Stomach (tissue), 9 donors: ENCODE results near the gene AKIP1. TPM values are rescaled to one million over a fixed set of nuclear protein-coding genes. Genes with fewer than 3 reads are reported as not detected.

ENCODE experiments used
- DNase-seq, 2 donors: peaks; one replicate each; pipeline versions ENCODE4 v3.0.0 to v3.0.0-alpha.2; 2013 to 2019
- H3K27ac ChIP-seq, 5 donors: fragments of 200-600 bp in 4 of 5; sonication (generic) in 4 of 5; one replicate each; pipeline ENCODE4 v1.5.1; 2013 to 2019; ENCODE audit warnings: mild to moderate bottlenecking in 1 of 5, moderate library complexity in 1 of 5
- H3K27me3 ChIP-seq, 3 donors: fragments of 200-600 bp; sonication (generic); one replicate each; pipeline ENCODE4 v1.5.1; 2017 to 2019; ENCODE audit warnings: mixed run types in 1 of 3
- H3K36me3 ChIP-seq, 4 donors: fragments of 200-600 bp; sonication (generic); 1 replicate in 3 of 4; 2 replicates in 1 of 4; pipeline ENCODE4 v1.5.1; 2016 to 2019
- H3K4me1 ChIP-seq, 4 donors: fragments of 200-600 bp; sonication (generic); one replicate each; pipeline ENCODE4 v1.5.1; 2016 to 2019
- H3K4me3 ChIP-seq, 4 donors: fragments of 200-600 bp; sonication (generic) in 3 of 4; one replicate each; pipeline ENCODE4 v1.5.1; 2016 to 2019; ENCODE audit warnings: mild to moderate bottlenecking in 1 of 4
- H3K9me3 ChIP-seq, 4 donors: fragments of 200-600 bp; sonication (generic); one replicate each; pipeline ENCODE4 v1.5.1; 2016 to 2019
- EP300 ChIP-seq: sonication (generic); formaldehyde crosslinking; IDR thresholded peaks from one replicate; pipeline ENCODE4 v1.6.1; 2017; ENCODE audit warnings: antibody characterized with exemption
- POLR2A ChIP-seq, 4 donors: fragments of 450-650 bp; IDR thresholded peaks; one replicate each; pipeline ENCODE4 v1.6.1; 2016; ENCODE audit warnings: antibody characterized with exemption in 4 of 4, control low read depth in 2 of 4, mild to moderate bottlenecking in 1 of 4, moderate library complexity in 1 of 4
- POLR2AphosphoS5 ChIP-seq, 3 donors: sonication (generic); formaldehyde crosslinking; IDR thresholded peaks; one replicate each; pipeline ENCODE4 v1.6.1; 2016; ENCODE audit warnings: antibody characterized with exemption in 3 of 3
- WGBS, 5 donors: extraction: QIAGEN DNeasy Blood & Tissue Kit in 3 of 5; methylation state at CpG; one replicate each; pipeline versions ENCODE4 v1.1.5 to v1.1.7; 2013 to 2018; 5-methylcytosine and 5-hydroxymethylcytosine counted together
- intact Hi-C: fragments of 100-400 bp; cut with DNase I; formaldehyde crosslinking; loops from one replicate; pipeline ENCODE4 v1.15.1; 2023; ENCODE audit warnings: low total_unique reads
- polyA plus RNA-seq, 3 donors: library from polyadenylated mRNA; stranded (reverse); fragments of 200-250 nt; gene quantifications; one replicate each; pipeline ENCODE4 v1.2.3, GENCODE V29; 2013
- total RNA-seq, 5 donors: library from RNA; depleted of rRNA; stranded (reverse); fragments of >200 nt; gene quantifications; one replicate each; pipeline versions ENCODE4 v1.1.0 to v1.2.3, GENCODE V29; 2014 to 2016
- TF ChIP-seq, protein P1 (sequence below), 7 experiments: fragments of 450-650 bp in 4 of 7; fragments of 200-600 bp in 3 of 7; sonication (generic) in 3 of 7; IDR thresholded peaks; one replicate each; pipeline ENCODE4 v1.5.1; 2016 to 2019; ENCODE audit warnings: antibody characterized with exemption in 7 of 7, control low read depth in 2 of 7, mild to moderate bottlenecking in 1 of 7
- donor health status: healthy with polysubstance abuse.
- donor health status: Bipolar disorder and iron deficiency.
- donor health status: healthy.

AKIP1 gene
- total and polyA plus RNA-seq, 8 donors = 0.89 to 26.8 (median 20.4) TPM; not detected in 1

DNA sequence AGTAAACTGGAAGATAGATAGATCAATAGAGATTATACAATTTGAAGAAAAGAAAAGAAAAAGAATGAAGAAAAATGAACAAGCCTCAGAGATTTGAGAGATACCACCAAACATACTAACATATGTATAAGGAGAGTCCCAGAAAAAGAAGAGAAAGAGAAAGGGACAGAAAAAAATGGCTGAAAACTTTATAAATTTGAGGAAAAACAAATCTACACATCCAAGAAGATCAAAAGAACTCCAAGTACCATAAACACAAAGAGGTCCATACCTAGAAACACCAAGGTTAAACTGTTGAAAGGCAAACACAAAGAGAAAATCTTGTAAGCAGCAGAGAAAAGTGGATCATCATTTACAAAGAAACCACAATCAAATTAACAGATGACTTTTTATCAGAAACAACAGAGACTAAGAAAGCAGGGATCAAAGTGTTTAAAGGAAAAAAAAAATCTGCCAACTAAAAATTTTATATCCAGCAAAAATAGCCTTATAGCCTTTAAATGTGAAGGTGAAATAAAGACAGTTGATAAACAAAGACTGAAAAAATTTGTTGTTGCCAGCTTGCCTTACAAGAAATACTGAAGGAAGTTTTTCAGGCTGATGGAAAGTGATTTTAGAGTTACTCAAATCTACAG lies 11.8 kb upstream of the AKIP1 start:
- H3K9me3 ChIP-seq = peaks cover 0 to 31% (median 12%) of the 10 kb centered on the region in 4 donors
- no peaks in the 10 kb centered on the region for H3K36me3 ChIP-seq
- no peaks in the 10 kb centered on the region for H3K27me3 ChIP-seq
- H3K4me3 ChIP-seq = no peak overlapping the region
- no peak for DNase-seq
- H3K27ac ChIP-seq = no peak overlapping the region
- TF ChIP-seq POLR2AphosphoS5 (IDR thresholded peaks at IDR 0.05) (no peak), POLR2A (IDR thresholded peaks at IDR 0.05) (no peak), EP300 (no peak)
- TF ChIP-seq, protein P1, sequence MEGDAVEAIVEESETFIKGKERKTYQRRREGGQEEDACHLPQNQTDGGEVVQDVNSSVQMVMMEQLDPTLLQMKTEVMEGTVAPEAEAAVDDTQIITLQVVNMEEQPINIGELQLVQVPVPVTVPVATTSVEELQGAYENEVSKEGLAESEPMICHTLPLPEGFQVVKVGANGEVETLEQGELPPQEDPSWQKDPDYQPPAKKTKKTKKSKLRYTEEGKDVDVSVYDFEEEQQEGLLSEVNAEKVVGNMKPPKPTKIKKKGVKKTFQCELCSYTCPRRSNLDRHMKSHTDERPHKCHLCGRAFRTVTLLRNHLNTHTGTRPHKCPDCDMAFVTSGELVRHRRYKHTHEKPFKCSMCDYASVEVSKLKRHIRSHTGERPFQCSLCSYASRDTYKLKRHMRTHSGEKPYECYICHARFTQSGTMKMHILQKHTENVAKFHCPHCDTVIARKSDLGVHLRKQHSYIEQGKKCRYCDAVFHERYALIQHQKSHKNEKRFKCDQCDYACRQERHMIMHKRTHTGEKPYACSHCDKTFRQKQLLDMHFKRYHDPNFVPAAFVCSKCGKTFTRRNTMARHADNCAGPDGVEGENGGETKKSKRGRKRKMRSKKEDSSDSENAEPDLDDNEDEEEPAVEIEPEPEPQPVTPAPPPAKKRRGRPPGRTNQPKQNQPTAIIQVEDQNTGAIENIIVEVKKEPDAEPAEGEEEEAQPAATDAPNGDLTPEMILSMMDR (IDR thresholded peaks at IDR 0.05) = no peak
- H3K4me1 ChIP-seq = no peaks in the 10 kb centered on the region
- intact Hi-C loops = no loop called here

DNA sequence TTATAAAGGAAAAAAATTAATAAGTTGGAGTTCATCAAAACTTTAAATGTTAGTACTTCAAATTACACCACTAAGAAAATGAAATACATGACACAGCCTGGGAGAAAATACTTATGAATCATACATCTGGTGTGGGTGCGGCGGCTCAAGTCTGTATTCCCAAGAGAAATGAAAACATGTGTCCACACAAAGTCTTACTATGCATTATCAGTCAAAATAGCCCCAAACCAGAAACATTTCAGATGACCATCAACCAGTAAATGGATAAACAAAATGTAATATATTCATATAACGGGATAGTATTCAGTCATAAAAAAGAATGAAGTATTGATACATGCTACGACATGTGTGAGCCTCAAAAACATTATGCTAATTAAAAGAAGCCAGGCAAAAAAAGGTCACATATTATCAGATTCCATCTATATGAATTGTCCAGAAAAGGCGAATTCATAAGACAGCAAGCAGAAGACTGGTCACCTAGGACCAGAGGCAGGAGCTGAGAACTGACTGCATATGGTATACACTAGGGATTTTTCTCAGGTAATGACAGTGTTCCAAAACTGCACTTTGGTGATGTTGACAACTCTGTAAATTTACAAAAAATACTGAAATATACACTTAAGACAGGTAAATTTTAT lies 5.3 kb upstream of the AKIP1 start:
- Histone ChIP-seq H3K27ac (no peak overlapping the region), H3K27me3 (no peaks in the 10 kb centered on the region), H3K4me1 (peaks cover 8 to 12% (median 9%) of the 10 kb centered on the region in 4 donors), H3K36me3 (no peaks in the 10 kb centered on the region), H3K4me3 (no peak overlapping the region), H3K9me3 (no peaks in the 10 kb centered on the region)
- no peak for DNase-seq
- 66 to 90% (median 80%) methylated on average over 5 of the region's 5 CpGs for WGBS, 5 donors
- TF ChIP-seq, protein P1 (IDR thresholded peaks at IDR 0.05) = no peak
- TF ChIP-seq POLR2AphosphoS5 (IDR thresholded peaks at IDR 0.05) (no peak), POLR2A (IDR thresholded peaks at IDR 0.05) (no peak), EP300 (no peak)
- intact Hi-C loops = no loop called here

DNA sequence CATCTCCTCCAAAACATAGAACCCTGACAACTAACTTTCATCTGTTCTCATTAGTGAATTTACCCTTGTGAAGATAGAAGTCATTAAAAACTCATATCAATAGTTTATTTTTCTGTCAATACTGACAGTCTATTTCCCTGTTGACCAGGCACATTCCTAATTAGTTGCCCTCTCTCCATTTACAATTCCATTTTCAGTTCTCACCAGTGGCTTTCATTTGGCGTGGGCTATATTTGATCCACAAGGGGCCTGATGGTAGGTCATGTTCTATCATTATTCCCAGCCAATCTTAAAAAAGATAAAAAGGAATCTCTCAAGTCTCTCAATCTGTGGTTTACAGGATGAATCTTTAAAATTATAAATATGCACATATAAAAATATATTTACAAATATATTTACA lies 3.9 kb upstream of the AKIP1 start:
- Histone ChIP-seq H3K27me3 (no peaks in the 10 kb centered on the region), H3K27ac (no peak overlapping the region), H3K4me1 (peaks cover 8 to 20% (median 17%) of the 10 kb centered on the region in 4 donors), H3K36me3 (no peaks in the 10 kb centered on the region), H3K4me3 (no peak overlapping the region), H3K9me3 (no peaks in the 10 kb centered on the region)
- no peak for DNase-seq
- TF ChIP-seq POLR2AphosphoS5 (IDR thresholded peaks at IDR 0.05) (no peak), POLR2A (IDR thresholded peaks at IDR 0.05) (no peak), EP300 (no peak)
- TF ChIP-seq, protein P1 (IDR thresholded peaks at IDR 0.05) = no peak
- intact Hi-C loops = no loop called here
- 76 to 88% (median 80%) methylated on average over 1 of the region's 1 CpG for WGBS, 5 donors

DNA sequence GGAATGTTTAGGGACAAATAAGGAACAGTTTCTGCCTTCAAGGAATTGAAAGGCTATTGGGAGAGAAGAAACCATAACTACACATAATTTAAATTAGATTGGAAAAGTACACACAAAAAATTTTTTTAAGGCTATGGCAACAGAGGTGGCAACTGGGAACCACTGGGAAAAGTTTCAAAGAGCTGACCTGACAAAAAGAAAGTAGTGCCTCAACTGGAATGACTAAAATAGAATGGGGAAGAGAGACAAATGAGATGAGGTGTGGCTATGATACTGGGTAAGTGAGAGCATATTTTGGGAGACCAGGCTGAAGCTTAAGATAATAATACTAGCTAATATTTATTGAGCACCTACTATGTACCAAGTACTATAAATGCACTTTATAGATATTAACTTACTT lies 2.9 kb upstream of the AKIP1 start:
- TF ChIP-seq EP300 (no peak), POLR2AphosphoS5 (IDR thresholded peaks at IDR 0.05) (no peak), POLR2A (IDR thresholded peaks at IDR 0.05) (no peak)
- TF ChIP-seq, protein P1 (IDR thresholded peaks at IDR 0.05) = no peak
- Histone ChIP-seq H3K27me3 (no peaks in the 10 kb centered on the region), H3K4me1 (peaks cover 8 to 26% (median 23%) of the 10 kb centered on the region in 4 donors), H3K36me3 (no peaks in the 10 kb centered on the region), H3K27ac (no peak overlapping the region), H3K4me3 (no peak overlapping the region), H3K9me3 (no peaks in the 10 kb centered on the region)
- no peak for DNase-seq
- intact Hi-C loops = no loop called here
